Calu3 (cell line): ENCODE results near the gene DHRS4. TPM values are rescaled to one million over a fixed set of nuclear protein-coding genes. Genes with fewer than 3 reads are reported as not detected.
A peak's percentile ranks its signal among the peaks of the same experiment; 100 is the strongest.

ENCODE experiments used
- BruUV-seq: library from RNA; stranded (reverse); fragments of 400-500 nt; replicated peaks from 2 replicates; lab custom pipeline; 2021; lab: Mats Ljungman, UMichigan
- CTCF ChIA-PET: fragments of 300-600 bp; sonication (Branson Sonifier 250); formaldehyde crosslinking; loops from one replicate; lab custom pipeline; 2022; ENCODE audit warnings: antibody characterized with exemption; lab: Charles Lee
- DNase-seq: peaks from one replicate; pipeline ENCODE4 v3.0.0; 2022
- H3K27ac Mint-ChIP-seq: one replicate; pipeline ENCODE4 v1.8.0; 2022; ENCODE audit warnings: mixed read lengths; ENCODE audit not compliant: unreplicated experiment
- H3K27me3 Mint-ChIP-seq: one replicate; pipeline ENCODE4 v1.8.0; 2022; ENCODE audit warnings: mixed read lengths; ENCODE audit not compliant: unreplicated experiment
- H3K36me3 Mint-ChIP-seq: one replicate; pipeline ENCODE4 v1.8.0; 2022; ENCODE audit warnings: mild to moderate bottlenecking, moderate library complexity, mixed read lengths; ENCODE audit not compliant: insufficient read depth, unreplicated experiment
- H3K4me1 Mint-ChIP-seq: one replicate; pipeline ENCODE4 v1.8.0; 2022; ENCODE audit warnings: mild to moderate bottlenecking, low read depth, mixed read lengths; ENCODE audit not compliant: unreplicated experiment
- H3K4me3 Mint-ChIP-seq: one replicate; pipeline ENCODE4 v1.8.0; 2022; ENCODE audit warnings: mild to moderate bottlenecking, low read depth, moderate library complexity, mixed read lengths; ENCODE audit not compliant: unreplicated experiment
- H3K9me3 Mint-ChIP-seq: one replicate; pipeline ENCODE4 v1.8.0; 2022; ENCODE audit warnings: low read depth, mixed read lengths; ENCODE audit not compliant: unreplicated experiment
- CTCF ChIP-seq: fragments of 200-600 bp; IDR thresholded peaks from one replicate; pipeline ENCODE4 v1.8.0; 2022; ENCODE audit warnings: antibody characterized with exemption; ENCODE audit not compliant: unreplicated experiment
- intact Hi-C: fragments of 100-400 bp; cut with micrococcal nuclease; formaldehyde crosslinking; loops from one replicate; pipeline ENCODE4 v1.10.0; 2022; ENCODE audit not compliant: unreplicated experiment
- total RNA-seq: library from RNA; stranded (reverse); gene quantifications from 2 replicates; pipeline ENCODE4 v1.2.3, GENCODE V29; 2022

Gene DHRS4
- total RNA-seq, 1 experiment from 2014 or later: 19.0 TPM

- no peak overlapping the region for H3K4me3 Mint-ChIP-seq
- no peak overlapping the region for H3K27ac Mint-ChIP-seq
- CTCF ChIA-PET: no interaction called here
- TF ChIP-seq CTCF: no peak
- intact Hi-C loops: loop anchor here (5.0 kb wide), 2 partner anchors 293 to 338 kb away; no protein-coding TSS in a partner anchor
- H3K36me3 Mint-ChIP-seq: no peaks in the 10 kb centered on the region
- H3K9me3 Mint-ChIP-seq: no peaks in the 10 kb centered on the region
- no TSS peak for BruUV-seq
- H3K4me1 Mint-ChIP-seq: no peaks in the 10 kb centered on the region
- H3K27me3 Mint-ChIP-seq: peaks cover 64% of the 10 kb centered on the region
- no peak for DNase-seq
Measured at GRCh38 chr14:23925523-23926075, 28.0 kb upstream of the DHRS4 start.

- H3K36me3 Mint-ChIP-seq: no peaks in the 10 kb centered on the region
- no TSS peak for BruUV-seq
- H3K27me3 Mint-ChIP-seq: peaks cover 64% of the 10 kb centered on the region
- H3K4me3 Mint-ChIP-seq: no peak overlapping the region
- no peak for TF ChIP-seq CTCF
- no peak overlapping the region for H3K27ac Mint-ChIP-seq
- CTCF ChIA-PET: no interaction called here
- intact Hi-C loops: loop anchor here (5.0 kb wide), 2 partner anchors 294 to 339 kb away; no protein-coding TSS in a partner anchor
- DNase-seq: no peak
- H3K4me1 Mint-ChIP-seq: no peaks in the 10 kb centered on the region
- H3K9me3 Mint-ChIP-seq: no peaks in the 10 kb centered on the region
Measured at GRCh38 chr14:23926543-23926942, 27.0 kb upstream of the DHRS4 start.

- H3K9me3 Mint-ChIP-seq: no peaks in the 10 kb centered on the region
- CTCF ChIA-PET: no interaction called here
- intact Hi-C loops: loop anchor here (1.0 to 5.0 kb wide), 3 partner anchors 202 to 342 kb away; no protein-coding TSS in a partner anchor
- H3K4me1 Mint-ChIP-seq: no peaks in the 10 kb centered on the region
- H3K27me3 Mint-ChIP-seq: peaks cover 41% of the 10 kb centered on the region
- no peak overlapping the region for H3K27ac Mint-ChIP-seq
- DNase-seq: no peak
- TF ChIP-seq CTCF: no peak
- no TSS peak for BruUV-seq
- H3K4me3 Mint-ChIP-seq: no peak overlapping the region
- H3K36me3 Mint-ChIP-seq: no peaks in the 10 kb centered on the region
Measured at GRCh38 chr14:23929136-23929535, 24.4 kb upstream of the DHRS4 start.

- Mint-ChIP-seq H3K4me1 (no peaks in the 10 kb centered on the region), H3K27ac (no peak overlapping the region)
- no TSS peak for BruUV-seq
Measured at GRCh38 chr14:23929822-23930294, 23.7 kb upstream of the DHRS4 start.

More at GRCh38 chr14:23929822-23930294, 23.7 kb upstream of the DHRS4 start:
- Mint-ChIP-seq H3K9me3 (no peaks in the 10 kb centered on the region), H3K27me3 (peaks cover 37% of the 10 kb centered on the region), H3K36me3 (no peaks in the 10 kb centered on the region), H3K4me3 (no peak overlapping the region)
- CTCF ChIA-PET: interaction anchor here (0.8 to 1.9 kb wide), 3 partner anchors 19 to 341 kb away, joined by 3 to 8 read pairs (median 4); no protein-coding TSS in a partner anchor
- intact Hi-C loops: loop anchor here (1.0 to 5.0 kb wide), 3 partner anchors 203 to 343 kb away; no protein-coding TSS in a partner anchor
- DNase-seq: peak; percentile 85
- TF ChIP-seq CTCF: peak; percentile 89
